Activated naive CD4-positive, alpha-beta T cell treated with anti-CD3 and anti-CD28 coated beads, Interleukin-2, amount 50 U/mL, for 72 hours (primary cell): ENCODE measurements around the gene MDFI. TPM values are rescaled to one million over a fixed set of nuclear protein-coding genes. Genes with fewer than 3 reads are reported as not detected.

Experiments
- ATAC-seq, 2 donors: fragments of 150-1000 bp; cut with Tn5 transposase; 2 replicates each; pipeline ENCODE4 v1.10.0; 2021; ENCODE audit warnings: mild to moderate bottlenecking in 2 of 2, moderate library complexity in 2 of 2
- DNase-seq, 2 donors: peaks; one replicate each; pipeline ENCODE4 v3.0.0; 2021 to 2022; ENCODE audit warnings: low spot score in 2 of 2
- H3K27ac Mint-ChIP-seq, 2 donors: one replicate each; pipeline ENCODE4 v1.8.0; 2022; ENCODE audit warnings: mild to moderate bottlenecking in 2 of 2, mixed read lengths in 2 of 2
- H3K36me3 Mint-ChIP-seq, 2 donors: one replicate each; pipeline ENCODE4 v1.8.0; 2022; ENCODE audit warnings: mixed read lengths in 2 of 2
- H3K9me3 Mint-ChIP-seq, 2 donors: one replicate each; pipeline ENCODE4 v1.8.0; 2022; ENCODE audit warnings: mixed read lengths in 2 of 2
- total RNA-seq, 2 donors: library from RNA; stranded (reverse); gene quantifications; one replicate each; pipeline ENCODE4 v1.2.3, GENCODE V29; 2022

Gene MDFI
- total RNA-seq, 2 donors from 2014 or later, result not detected

GRCh38 chr6:41651962-41652657 lies 13.8 kb downstream of the MDFI start:
- no peaks in the 10 kb centered on the region for H3K36me3 Mint-ChIP-seq
- no peak overlapping the region for H3K27ac Mint-ChIP-seq
- no peak for DNase-seq
- H3K9me3 Mint-ChIP-seq, result no peaks in the 10 kb centered on the region
- no peak for ATAC-seq

GRCh38 chr6:41652866-41653652 lies 14.8 kb downstream of the MDFI start:
- ATAC-seq, result no peak
- Mint-ChIP-seq H3K27ac (no peak overlapping the region), H3K9me3 (no peaks in the 10 kb centered on the region), H3K36me3 (no peaks in the 10 kb centered on the region)
- no peak for DNase-seq

- H3K36me3 Mint-ChIP-seq, result no peaks in the 10 kb centered on the region
- ATAC-seq (no peak), DNase-seq (no peak)
- H3K27ac Mint-ChIP-seq, result no peak overlapping the region
- H3K9me3 Mint-ChIP-seq, result no peaks in the 10 kb centered on the region
Observed at GRCh38 chr6:41653691-41654090, 15.4 kb downstream of the MDFI start.

GRCh38 chr6:41654151-41654697 lies 16.0 kb downstream of the MDFI start:
- Mint-ChIP-seq H3K27ac (no peak overlapping the region), H3K9me3 (no peaks in the 10 kb centered on the region), H3K36me3 (no peaks in the 10 kb centered on the region)
- DNase-seq (no peak), ATAC-seq (no peak)

GRCh38 chr6:41654698-41655151 lies 16.5 kb downstream of the MDFI start:
- no peaks in the 10 kb centered on the region for H3K9me3 Mint-ChIP-seq
- ATAC-seq (no peak), DNase-seq (no peak)
- H3K27ac Mint-ChIP-seq, result no peak overlapping the region
- no peaks in the 10 kb centered on the region for H3K36me3 Mint-ChIP-seq

- H3K9me3 Mint-ChIP-seq, result no peaks in the 10 kb centered on the region
- no peak for DNase-seq
- no peak overlapping the region for H3K27ac Mint-ChIP-seq
- H3K36me3 Mint-ChIP-seq, result no peaks in the 10 kb centered on the region
- ATAC-seq, result no peak
Observed at GRCh38 chr6:41655176-41655575, 16.9 kb downstream of the MDFI start.

- DNase-seq (no peak), ATAC-seq (no peak)
- H3K9me3 Mint-ChIP-seq, result no peaks in the 10 kb centered on the region
- H3K27ac Mint-ChIP-seq, result no peak overlapping the region
- no peaks in the 10 kb centered on the region for H3K36me3 Mint-ChIP-seq
Observed at GRCh38 chr6:41655646-41656001, 17.4 kb downstream of the MDFI start.

- no peaks in the 10 kb centered on the region for H3K9me3 Mint-ChIP-seq
- H3K36me3 Mint-ChIP-seq, result no peaks in the 10 kb centered on the region
- DNase-seq (no peak), ATAC-seq (no peak)
- no peak overlapping the region for H3K27ac Mint-ChIP-seq
Observed at GRCh38 chr6:41656002-41656691, 17.9 kb downstream of the MDFI start.

- Mint-ChIP-seq H3K9me3 (no peaks in the 10 kb centered on the region), H3K36me3 (no peaks in the 10 kb centered on the region), H3K27ac (no peak overlapping the region)
- no peak for ATAC-seq
- no peak for DNase-seq
Observed at GRCh38 chr6:41657131-41658094, 19.1 kb downstream of the MDFI start.

GRCh38 chr6:41658636-41659035 lies 20.4 kb downstream of the MDFI start:
- no peak for ATAC-seq
- DNase-seq, result no peak
- H3K36me3 Mint-ChIP-seq, result no peaks in the 10 kb centered on the region
- no peaks in the 10 kb centered on the region for H3K9me3 Mint-ChIP-seq
- H3K27ac Mint-ChIP-seq, result no peak overlapping the region

GRCh38 chr6:41659935-41660334 lies 21.7 kb downstream of the MDFI start:
- Mint-ChIP-seq H3K9me3 (no peaks in the 10 kb centered on the region), H3K27ac (no peak overlapping the region), H3K36me3 (no peaks in the 10 kb centered on the region)
- ATAC-seq, result no peak
- no peak for DNase-seq

- H3K27ac Mint-ChIP-seq, result no peak overlapping the region
- H3K9me3 Mint-ChIP-seq, result no peaks in the 10 kb centered on the region
- DNase-seq (no peak), ATAC-seq (no peak)
- no peaks in the 10 kb centered on the region for H3K36me3 Mint-ChIP-seq
Observed at GRCh38 chr6:41663568-41663967, 25.3 kb downstream of the MDFI start.

- Mint-ChIP-seq H3K36me3 (no peaks in the 10 kb centered on the region), H3K27ac (no peak overlapping the region), H3K9me3 (no peaks in the 10 kb centered on the region)
- no peak for ATAC-seq
- no peak for DNase-seq
Observed at GRCh38 chr6:41664271-41664670, 26.0 kb downstream of the MDFI start.

- Mint-ChIP-seq H3K36me3 (no peaks in the 10 kb centered on the region), H3K27ac (no peak overlapping the region), H3K9me3 (no peaks in the 10 kb centered on the region)
- DNase-seq (no peak), ATAC-seq (no peak)
Observed at GRCh38 chr6:41667195-41667594, 28.9 kb downstream of the MDFI start.

GRCh38 chr6:41668968-41669367 lies 30.7 kb downstream of the MDFI start:
- DNase-seq, result no peak
- ATAC-seq, result no peak
- Mint-ChIP-seq H3K27ac (no peak overlapping the region), H3K9me3 (no peaks in the 10 kb centered on the region), H3K36me3 (no peaks in the 10 kb centered on the region)

- ATAC-seq (no peak), DNase-seq (no peak)
- Mint-ChIP-seq H3K27ac (no peak overlapping the region), H3K9me3 (no peaks in the 10 kb centered on the region), H3K36me3 (no peaks in the 10 kb centered on the region)
Observed at GRCh38 chr6:41670703-41671360, 32.6 kb downstream of the MDFI start.
